Body of pancreas (tissue), 4 donors: ENCODE data around the gene LGR4.

ENCODE experiments used
- POLR2A ChIP-seq, 3 donors: fragments of 450-650 bp; IDR thresholded peaks; one replicate each; pipeline ENCODE4 v1.6.1; 2016; ENCODE audit warnings: antibody characterized with exemption in 3 of 3, mild to moderate bottlenecking in 2 of 3
- TF ChIP-seq, protein P1 (sequence below), 7 experiments: fragments of 450-650 bp in 4 of 7; fragments of 200-600 bp in 3 of 7; sonication (generic) in 3 of 7; IDR thresholded peaks; one replicate each; pipeline ENCODE4 v1.5.1; 2016 to 2019; ENCODE audit warnings: antibody characterized with exemption in 7 of 7

DNA sequence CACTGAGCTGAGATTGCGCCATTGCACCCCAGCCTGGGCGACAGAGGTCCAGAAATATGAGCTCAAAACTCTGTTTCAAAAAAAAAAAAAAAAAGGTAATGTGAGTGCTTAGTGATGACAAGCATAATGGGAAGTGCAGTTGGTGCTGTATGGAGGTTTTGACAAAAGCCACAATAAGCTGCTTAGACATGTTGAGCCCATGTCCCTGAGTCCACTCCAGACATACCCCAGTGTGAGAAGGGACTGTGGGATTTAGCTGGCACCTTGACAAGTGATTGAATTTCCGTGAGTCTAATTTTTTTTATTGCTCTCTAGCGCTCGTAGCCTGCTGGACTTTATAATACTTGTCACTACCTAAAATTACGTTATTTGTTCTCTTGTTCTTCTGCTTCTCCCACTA is 15.1 kb upstream of the LGR4 start:
- TF ChIP-seq, protein P1, sequence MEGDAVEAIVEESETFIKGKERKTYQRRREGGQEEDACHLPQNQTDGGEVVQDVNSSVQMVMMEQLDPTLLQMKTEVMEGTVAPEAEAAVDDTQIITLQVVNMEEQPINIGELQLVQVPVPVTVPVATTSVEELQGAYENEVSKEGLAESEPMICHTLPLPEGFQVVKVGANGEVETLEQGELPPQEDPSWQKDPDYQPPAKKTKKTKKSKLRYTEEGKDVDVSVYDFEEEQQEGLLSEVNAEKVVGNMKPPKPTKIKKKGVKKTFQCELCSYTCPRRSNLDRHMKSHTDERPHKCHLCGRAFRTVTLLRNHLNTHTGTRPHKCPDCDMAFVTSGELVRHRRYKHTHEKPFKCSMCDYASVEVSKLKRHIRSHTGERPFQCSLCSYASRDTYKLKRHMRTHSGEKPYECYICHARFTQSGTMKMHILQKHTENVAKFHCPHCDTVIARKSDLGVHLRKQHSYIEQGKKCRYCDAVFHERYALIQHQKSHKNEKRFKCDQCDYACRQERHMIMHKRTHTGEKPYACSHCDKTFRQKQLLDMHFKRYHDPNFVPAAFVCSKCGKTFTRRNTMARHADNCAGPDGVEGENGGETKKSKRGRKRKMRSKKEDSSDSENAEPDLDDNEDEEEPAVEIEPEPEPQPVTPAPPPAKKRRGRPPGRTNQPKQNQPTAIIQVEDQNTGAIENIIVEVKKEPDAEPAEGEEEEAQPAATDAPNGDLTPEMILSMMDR (IDR thresholded peaks at IDR 0.05) = no peak
- no peak for TF ChIP-seq POLR2A (IDR thresholded peaks at IDR 0.05)
